Heart right ventricle (tissue), 16 donors: ENCODE results near the gene RBMS3. TPM values are rescaled to one million over a fixed set of nuclear protein-coding genes. Genes with fewer than 3 reads are reported as not detected.

ENCODE experiments used
- ATAC-seq, 8 donors: fragments of 200-7000 bp; cut with Tn5 transposase; one replicate each; pipeline ENCODE4 v1.9.1; 2020; ENCODE audit warnings: mild to moderate bottlenecking in 8 of 8, moderate library complexity in 8 of 8, moderate number of reproducible peaks in 1 of 8
- DNase-seq, 2 donors: peaks; one replicate each; pipeline ENCODE4 v3.0.0-alpha.2; 2020
- H3K27ac ChIP-seq, 10 donors: fragments of 200-600 bp; sonication (generic) in 2 of 10; one replicate each; pipeline versions ENCODE4 v1.5.0 to v1.8.0; 2020 to 2022; ENCODE audit warnings: mild to moderate bottlenecking in 3 of 10
- H3K27me3 ChIP-seq, 7 donors: fragments of 200-600 bp; one replicate each; pipeline ENCODE4 v1.8.0; 2021 to 2022; ENCODE audit warnings: mild to moderate bottlenecking in 2 of 7
- H3K36me3 ChIP-seq, 9 donors: fragments of 200-600 bp; sonication (generic) in 1 of 9; one replicate each; pipeline versions ENCODE4 v1.5.0 to v1.8.0; 2020 to 2022; ENCODE audit warnings: mild to moderate bottlenecking in 2 of 9
- H3K4me1 ChIP-seq, 9 donors: fragments of 200-600 bp; sonication (generic) in 1 of 9; one replicate each; pipeline versions ENCODE4 v1.5.0 to v1.8.0; 2020 to 2022; ENCODE audit warnings: mild to moderate bottlenecking in 4 of 9
- H3K4me3 ChIP-seq, 10 donors: fragments of 200-600 bp; sonication (generic) in 2 of 10; one replicate each; pipeline versions ENCODE4 v1.5.0 to v1.8.0; 2020 to 2022; ENCODE audit warnings: mild to moderate bottlenecking in 7 of 10, moderate library complexity in 2 of 10
- H3K9me3 ChIP-seq, 11 donors: fragments of 200-600 bp in 10 of 11; sonication (generic) in 2 of 11; one replicate each; pipeline versions ENCODE4 v1.5.0 to v1.8.0; 2013 to 2022; ENCODE audit warnings: mild to moderate bottlenecking in 2 of 11, control low read depth in 1 of 11, moderate library complexity in 1 of 11
- CTCF ChIP-seq, 9 donors: fragments of 200-600 bp; sonication (generic) in 2 of 9; IDR thresholded peaks; one replicate each; pipeline versions ENCODE4 v1.5.0 to v1.8.0; 2021 to 2022; ENCODE audit warnings: antibody characterized with exemption in 9 of 9, mild to moderate bottlenecking in 5 of 9, moderate library complexity in 1 of 9
- WGBS, 2 donors: extraction: QIAGEN DNeasy Blood & Tissue Kit; methylation state at CpG; one replicate each; pipeline ENCODE4 v1.1.7; 2013; ENCODE audit warnings: inconsistent platforms in 1 of 2; 5-methylcytosine and 5-hydroxymethylcytosine counted together
- intact Hi-C, 10 donors: fragments of 100-400 bp; cut with DNase I; formaldehyde crosslinking; loops; one replicate each; pipeline versions ENCODE4 v1.11.1 to v1.14.2; 2022
- polyA plus RNA-seq, 2 donors: library from polyadenylated mRNA; stranded (reverse); fragments of 200-250 nt; gene quantifications; one replicate each; pipeline ENCODE4 v1.2.3, GENCODE V29; 2013
- total RNA-seq, 10 donors: library from RNA; stranded (reverse); fragmentation: NEBNext Ultra II Directional in 3 of 10; extraction: Animal tissue kit (Norgen Biotek cat#: 25700) in 3 of 10; gene quantifications; one replicate each; pipeline versions ENCODE4 v1.2.1 to v1.2.4, GENCODE V29; 2021 to 2023
- donor health status: Arrhythmogenic right ventricular cardiomyopathy.
- donor health status: ischemic (EF 13 %, LVEDD 7.1; RV severe dilation, severe dysfunction).
- donor health status: healthy with polysubstance abuse.
- donor health status: DM: no; HTN: yes; CAD: no.
- donor health status: DM: no; HTN: no; CAD: no.
- donor health status: ischemic (EF 25% LVEDD 6.9; RV normal size, moderate dysfunction).
- donor health status: ischemic (EF 25% LVEDD 5.7; RV mildly dilated, moderate dysfunction).
- donor health status: healthy.
- donor health status: DM: yes; HTN: yes; CAD: no.
- donor health status: Ischemic cardiomyopathy.
- donor health status: ischemic (EF 35%, LVEDD 5.7; RV mildly dilated, moderate dysfunction).
- donor health status: nonischemic (EF 11% LVEDD 7.7; RV severe dilation, severe dysfunction).
- donor health status: DM: yes; HTN: yes; CAD: no.
- donor health status: PGD.
- donor health status: ischemic (EF 29% LVEDD 5.4; RV normal size, mild dysfunction).
- donor health status: nonischemic (EF 23%, LVEDD 6.1; RV moderate dilation, normal function).

Gene RBMS3
- total and polyA plus RNA-seq, 12 donors, result 3.2 to 41.1 (median 26.4) TPM

- no peaks in the 10 kb centered on the region for H3K36me3 ChIP-seq
- intact Hi-C loops, result loop anchor here in 2 of 10 donors (10.0 kb wide), 2 partner anchors 727 to 737 kb away; no protein-coding TSS in a partner anchor
- H3K27me3 ChIP-seq, result no peaks in the 10 kb centered on the region
- H3K9me3 ChIP-seq, result no peaks in the 10 kb centered on the region
- no peak for TF ChIP-seq CTCF (IDR thresholded peaks at IDR 0.05)
- ATAC-seq, result no peak
- no peak overlapping the region for H3K4me3 ChIP-seq
- 31 to 37% methylated on average over 2 of the region's 2 CpGs for WGBS, 2 donors
- no peaks in the 10 kb centered on the region for H3K4me1 ChIP-seq
- H3K27ac ChIP-seq, result no peak overlapping the region
- DNase-seq, result no peak
Observed at GRCh38 chr3:30017901-30018300, 737.0 kb downstream of the RBMS3 start.

GRCh38 chr3:30020380-30020779 lies 739.5 kb downstream of the RBMS3 start:
- intact Hi-C loops, result no loop called here
- no peak overlapping the region for H3K27ac ChIP-seq

GRCh38 chr3:30024466-30024865 lies 743.6 kb downstream of the RBMS3 start:
- no peak for ATAC-seq
- H3K4me1 ChIP-seq, result no peaks in the 10 kb centered on the region
- no peaks in the 10 kb centered on the region for H3K9me3 ChIP-seq
- WGBS, 2 donors, result 65 to 74% methylated on average over 4 of the region's 4 CpGs
- no peak for TF ChIP-seq CTCF (IDR thresholded peaks at IDR 0.05)
- H3K36me3 ChIP-seq, result no peaks in the 10 kb centered on the region
- intact Hi-C loops, result no loop called here
- H3K27ac ChIP-seq, result no peak overlapping the region
- H3K27me3 ChIP-seq, result no peaks in the 10 kb centered on the region
- DNase-seq, result no peak
- no peak overlapping the region for H3K4me3 ChIP-seq

More at GRCh38 chr3:30020380-30020779, 739.5 kb downstream of the RBMS3 start:
- DNase-seq, result no peak
- ATAC-seq, result no peak
- no peaks in the 10 kb centered on the region for H3K9me3 ChIP-seq
- no peaks in the 10 kb centered on the region for H3K4me1 ChIP-seq
- WGBS, 2 donors, result 84 to 88% methylated on average over 1 of the region's 1 CpG
- H3K27me3 ChIP-seq, result no peaks in the 10 kb centered on the region
- peak in 1 of 9 donors; percentile 1 for TF ChIP-seq CTCF (IDR thresholded peaks at IDR 0.05)
- no peaks in the 10 kb centered on the region for H3K36me3 ChIP-seq
- H3K4me3 ChIP-seq, result no peak overlapping the region

GRCh38 chr3:30026851-30027250 lies 746.0 kb downstream of the RBMS3 start:
- Histone ChIP-seq H3K4me3 (no peak overlapping the region), H3K27ac (no peak overlapping the region), H3K9me3 (no peaks in the 10 kb centered on the region), H3K4me1 (no peaks in the 10 kb centered on the region), H3K36me3 (no peaks in the 10 kb centered on the region), H3K27me3 (no peaks in the 10 kb centered on the region)
- intact Hi-C loops, result no loop called here
- no peak for ATAC-seq
- TF ChIP-seq CTCF (IDR thresholded peaks at IDR 0.05), result no peak
- DNase-seq, result no peak
- 64 to 65% methylated on average over 1 of the region's 1 CpG for WGBS, 2 donors
